ENCODE results near the gene FBXO3. TPM values are rescaled to one million over a fixed set of nuclear protein-coding genes. Genes with fewer than 3 reads are reported as not detected.

FBXO3 gene
- total RNA-seq, 1 donor from 2014 or later: 13.9 TPM

GRCh38 chr11:33766085-33766484 is 8.2 kb downstream of the FBXO3 start:
- intact Hi-C loops (cut with micrococcal nuclease): no loop called here
- no peaks in the 10 kb centered on the region for H3K27me3 Mint-ChIP-seq (ENCODE audit: low read depth)
- H3K4me1 Mint-ChIP-seq (ENCODE audit: low read depth): peaks cover 5% of the 10 kb centered on the region
- H3K36me3 Mint-ChIP-seq (ENCODE audit: low read depth): peaks cover 68% of the 10 kb centered on the region
- no peaks in the 10 kb centered on the region for H3K9me3 Mint-ChIP-seq
- DNase-seq (ENCODE audit: low spot score): no peak
- no peak overlapping the region for H3K4me3 Mint-ChIP-seq (ENCODE audit: low read depth)
- H3K27ac Mint-ChIP-seq: no peak overlapping the region

- Mint-ChIP-seq H3K36me3 (ENCODE audit: low read depth) (peaks cover 77% of the 10 kb centered on the region), H3K9me3 (no peaks in the 10 kb centered on the region), H3K27ac (no peak overlapping the region), H3K4me3 (ENCODE audit: low read depth) (no peak overlapping the region), H3K27me3 (ENCODE audit: low read depth) (no peaks in the 10 kb centered on the region), H3K4me1 (ENCODE audit: low read depth) (no peaks in the 10 kb centered on the region)
- DNase-seq (ENCODE audit: low spot score): no peak
- intact Hi-C loops (cut with micrococcal nuclease): no loop called here
Measured at GRCh38 chr11:33761471-33761870, 12.8 kb downstream of the FBXO3 start.

DNA sequence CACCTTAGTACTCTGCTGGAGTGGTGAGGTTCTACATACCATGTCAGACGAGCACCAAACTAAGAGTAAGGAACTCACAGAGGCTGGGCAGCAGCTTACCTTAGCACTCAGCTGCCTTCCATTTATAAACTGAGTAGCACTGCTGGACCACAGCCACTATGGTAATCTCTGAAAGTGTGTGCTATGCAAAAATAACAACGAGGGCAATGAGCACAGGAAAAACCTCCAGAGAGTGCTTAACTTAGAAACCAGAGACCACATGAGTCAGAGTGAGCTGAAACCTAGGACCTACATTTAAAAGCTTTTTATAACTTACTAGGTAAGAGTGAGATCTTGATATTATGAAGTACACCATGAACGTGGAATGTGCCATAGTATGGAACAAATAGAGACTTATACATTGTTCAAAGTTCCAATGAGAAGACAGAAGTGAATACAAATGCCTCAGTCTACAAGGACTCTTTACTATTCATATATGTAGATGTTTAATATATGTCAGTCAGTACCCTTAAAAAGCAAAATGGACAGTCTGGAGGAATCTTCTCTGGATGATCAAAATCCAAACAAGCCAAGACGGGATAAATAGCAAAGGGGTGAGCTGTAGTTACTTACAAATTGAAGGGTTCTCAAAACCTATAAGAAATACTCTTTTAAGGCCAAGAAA is 20.9 kb downstream of the FBXO3 start:
- Mint-ChIP-seq H3K36me3 (ENCODE audit: low read depth) (peaks cover 43% of the 10 kb centered on the region), H3K4me3 (ENCODE audit: low read depth) (no peak overlapping the region), H3K27ac (no peak overlapping the region), H3K4me1 (ENCODE audit: low read depth) (peaks cover 7% of the 10 kb centered on the region), H3K27me3 (ENCODE audit: low read depth) (no peaks in the 10 kb centered on the region), H3K9me3 (no peaks in the 10 kb centered on the region)
- no peak for DNase-seq (ENCODE audit: low spot score)
- intact Hi-C loops (cut with micrococcal nuclease): no loop called here

GRCh38 chr11:33751878-33752277 is 22.4 kb downstream of the FBXO3 start:
- H3K4me3 Mint-ChIP-seq (ENCODE audit: low read depth): no peak overlapping the region
- H3K27ac Mint-ChIP-seq: no peak overlapping the region
- no peaks in the 10 kb centered on the region for H3K9me3 Mint-ChIP-seq

GRCh38 chr11:33747979-33748378 is 26.3 kb downstream of the FBXO3 start:
- intact Hi-C loops (cut with micrococcal nuclease): no loop called here
- no peaks in the 10 kb centered on the region for H3K27me3 Mint-ChIP-seq (ENCODE audit: low read depth)
- no peak for DNase-seq (ENCODE audit: low spot score)
- no peak overlapping the region for H3K4me3 Mint-ChIP-seq (ENCODE audit: low read depth)
- no peak overlapping the region for H3K27ac Mint-ChIP-seq
- no peaks in the 10 kb centered on the region for H3K4me1 Mint-ChIP-seq (ENCODE audit: low read depth)
- no peaks in the 10 kb centered on the region for H3K9me3 Mint-ChIP-seq
- H3K36me3 Mint-ChIP-seq (ENCODE audit: low read depth): peaks cover 29% of the 10 kb centered on the region

More at GRCh38 chr11:33751878-33752277, 22.4 kb downstream of the FBXO3 start:
- Mint-ChIP-seq H3K4me1 (ENCODE audit: low read depth) (peaks cover 7% of the 10 kb centered on the region), H3K36me3 (ENCODE audit: low read depth) (peaks cover 41% of the 10 kb centered on the region), H3K27me3 (ENCODE audit: low read depth) (no peaks in the 10 kb centered on the region)
- intact Hi-C loops (cut with micrococcal nuclease): no loop called here
- no peak for DNase-seq (ENCODE audit: low spot score)

DNA sequence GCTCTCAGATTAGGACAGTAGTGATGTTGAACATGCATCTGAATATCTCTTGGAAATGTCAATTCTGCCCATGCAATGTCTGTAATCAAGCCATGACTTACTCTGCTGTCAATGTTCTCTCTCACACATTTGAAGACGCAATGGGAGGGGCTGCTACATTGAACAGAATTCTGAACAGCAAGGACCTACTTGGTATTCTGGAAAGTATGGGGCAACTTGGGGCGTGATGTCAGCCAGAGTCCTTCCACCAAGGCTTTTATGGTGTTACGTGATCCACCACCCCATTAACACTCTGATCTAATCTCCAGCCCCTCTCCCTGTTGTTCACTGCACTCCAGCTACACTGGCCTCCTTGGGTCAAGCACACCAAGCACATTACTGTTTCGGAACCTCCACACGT is 31.0 kb downstream of the FBXO3 start:
- Mint-ChIP-seq H3K27me3 (ENCODE audit: low read depth) (peaks cover 5% of the 10 kb centered on the region), H3K36me3 (ENCODE audit: low read depth) (peaks cover 20% of the 10 kb centered on the region), H3K4me1 (ENCODE audit: low read depth) (peaks cover 3% of the 10 kb centered on the region), H3K4me3 (ENCODE audit: low read depth) (no peak overlapping the region), H3K9me3 (no peaks in the 10 kb centered on the region), H3K27ac (no peak overlapping the region)
- intact Hi-C loops (cut with micrococcal nuclease): no loop called here
- no peak for DNase-seq (ENCODE audit: low spot score)

DNA sequence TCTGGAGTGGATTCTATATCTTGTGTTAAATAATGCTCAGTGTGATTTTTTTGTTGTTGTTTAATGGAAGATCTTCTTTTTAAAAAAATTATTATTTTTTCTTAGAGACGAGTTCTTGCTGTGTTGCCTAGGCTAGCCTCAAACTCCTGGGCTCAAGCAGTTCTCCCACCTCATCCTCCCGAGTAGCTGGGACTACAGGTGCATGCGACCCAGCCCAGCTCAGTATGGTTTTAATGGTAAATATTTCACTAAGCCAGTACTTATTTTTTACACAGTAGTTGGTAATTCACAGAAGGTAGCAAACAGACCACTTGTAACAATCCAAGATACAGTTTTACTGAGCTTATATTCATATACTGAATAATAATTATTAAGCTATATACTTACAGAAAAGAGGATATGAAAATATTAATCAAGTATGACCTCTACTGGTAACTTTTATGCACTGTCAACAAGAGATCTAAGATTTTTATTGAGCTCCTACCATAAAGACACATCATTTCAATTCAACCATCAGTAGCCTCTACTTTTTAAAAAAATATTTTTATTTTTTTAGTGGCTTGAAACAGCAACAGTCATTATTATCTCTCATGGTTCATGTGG is 32.0 kb downstream of the FBXO3 start:
- Mint-ChIP-seq H3K4me3 (ENCODE audit: low read depth) (no peak overlapping the region), H3K9me3 (no peaks in the 10 kb centered on the region), H3K36me3 (ENCODE audit: low read depth) (peaks cover 20% of the 10 kb centered on the region), H3K27ac (no peak overlapping the region), H3K27me3 (ENCODE audit: low read depth) (peaks cover 12% of the 10 kb centered on the region), H3K4me1 (ENCODE audit: low read depth) (peaks cover 3% of the 10 kb centered on the region)
- no peak for DNase-seq (ENCODE audit: low spot score)
- intact Hi-C loops (cut with micrococcal nuclease): loop anchor here (1.0 kb wide), 2 partner anchors 26 to 380 kb away; no protein-coding TSS in a partner anchor

DNA sequence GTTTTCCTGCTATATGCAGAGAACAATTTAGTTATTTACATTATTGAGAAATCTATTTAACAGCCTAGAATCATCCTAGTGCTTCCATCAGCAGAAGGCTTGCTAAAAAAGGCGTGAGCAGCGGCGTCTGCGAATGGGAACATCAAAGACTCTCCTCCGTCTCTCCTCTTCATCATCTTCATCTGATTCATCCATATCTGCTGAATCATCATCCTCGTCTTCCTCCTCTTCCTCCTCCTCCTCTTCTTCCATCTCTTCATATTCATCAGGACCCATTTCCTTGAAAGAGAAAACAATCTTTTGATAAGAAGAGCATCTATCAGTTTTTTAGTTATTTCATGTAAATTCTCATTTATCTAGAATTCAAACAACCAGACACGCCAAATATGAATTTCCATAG is 32.5 kb downstream of the FBXO3 start:
- Mint-ChIP-seq H3K27me3 (ENCODE audit: low read depth) (peaks cover 12% of the 10 kb centered on the region), H3K4me1 (ENCODE audit: low read depth) (peaks cover 6% of the 10 kb centered on the region), H3K27ac (no peak overlapping the region), H3K4me3 (ENCODE audit: low read depth) (no peak overlapping the region), H3K9me3 (no peaks in the 10 kb centered on the region), H3K36me3 (ENCODE audit: low read depth) (peaks cover 16% of the 10 kb centered on the region)
- intact Hi-C loops (cut with micrococcal nuclease): loop anchor here (1.0 kb wide), 2 partner anchors 26 to 380 kb away; no protein-coding TSS in a partner anchor
- no peak for DNase-seq (ENCODE audit: low spot score)

- H3K9me3 Mint-ChIP-seq: no peaks in the 10 kb centered on the region
- no peak overlapping the region for H3K4me3 Mint-ChIP-seq (ENCODE audit: low read depth)
- peaks cover 12% of the 10 kb centered on the region for H3K27me3 Mint-ChIP-seq (ENCODE audit: low read depth)
- intact Hi-C loops (cut with micrococcal nuclease): loop anchor here (5.0 to 10.0 kb wide), 3 partner anchors 35 to 917 kb away; partner anchors contain the start of genes C11orf91 and CAPRIN1
- H3K27ac Mint-ChIP-seq: no peak overlapping the region
- H3K4me1 Mint-ChIP-seq (ENCODE audit: low read depth): peaks cover 32% of the 10 kb centered on the region
- no peak for DNase-seq (ENCODE audit: low spot score)
- H3K36me3 Mint-ChIP-seq (ENCODE audit: low read depth): peaks cover 27% of the 10 kb centered on the region
Measured at GRCh38 chr11:33737362-33737821, 36.9 kb downstream of the FBXO3 start.

DNA sequence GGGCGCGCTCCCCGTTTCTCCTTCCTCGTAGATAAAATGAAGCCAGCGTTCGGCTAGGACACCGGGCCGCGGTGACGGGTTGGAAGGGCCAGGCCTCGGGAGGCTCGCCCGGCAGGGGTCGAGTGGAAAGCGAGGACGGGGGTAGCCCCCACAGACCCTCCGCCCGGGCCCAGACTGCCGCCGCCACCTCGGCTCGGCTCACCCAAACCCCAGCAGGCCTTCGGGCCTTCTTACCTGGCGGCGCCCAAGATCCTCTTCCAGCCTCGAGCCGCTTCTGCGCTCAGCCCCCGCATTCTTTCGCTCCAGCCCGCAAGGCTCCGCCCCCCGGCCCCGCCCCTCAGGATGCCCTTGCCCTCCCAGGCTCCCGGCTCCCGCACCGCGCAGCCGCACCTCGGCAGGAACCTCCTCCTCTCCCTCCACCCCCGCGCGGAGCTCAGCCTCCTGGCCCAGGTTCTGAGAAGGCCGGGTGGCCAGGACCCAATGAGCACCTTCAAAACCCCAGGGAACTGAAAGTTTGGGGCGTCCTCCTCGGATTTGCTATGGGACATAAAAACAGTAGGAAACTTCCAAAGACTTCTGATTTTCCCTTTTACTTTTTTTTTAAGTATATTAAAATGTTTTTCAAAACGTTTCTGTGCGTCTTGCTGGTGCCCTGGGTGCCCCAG is 38.0 kb downstream of the FBXO3 start, which contains the start of gene CD59:
Gene CD59 (minus strand): TSS at position 276 of the 665 bp plus-strand sequence. CDS start 13,978 bp downstream, outside the sequence.
- peaks cover 35% of the 10 kb centered on the region for H3K4me1 Mint-ChIP-seq (ENCODE audit: low read depth)
- peak within 1 kb of the TSS; percentile 87 for H3K4me3 Mint-ChIP-seq (ENCODE audit: low read depth)
- peak; percentile 79 for DNase-seq (ENCODE audit: low spot score)
- H3K36me3 Mint-ChIP-seq (ENCODE audit: low read depth): peaks cover 33% of the 10 kb centered on the region
- H3K27ac Mint-ChIP-seq: peak within 1 kb of the TSS; percentile 86
- no peaks in the 10 kb centered on the region for H3K9me3 Mint-ChIP-seq
- intact Hi-C loops (cut with micrococcal nuclease): loop anchor here (5.0 to 10.0 kb wide), 3 partner anchors 34 to 919 kb away; partner anchors contain the start of genes C11orf91 and CAPRIN1
- peaks cover 12% of the 10 kb centered on the region for H3K27me3 Mint-ChIP-seq (ENCODE audit: low read depth)

DNA sequence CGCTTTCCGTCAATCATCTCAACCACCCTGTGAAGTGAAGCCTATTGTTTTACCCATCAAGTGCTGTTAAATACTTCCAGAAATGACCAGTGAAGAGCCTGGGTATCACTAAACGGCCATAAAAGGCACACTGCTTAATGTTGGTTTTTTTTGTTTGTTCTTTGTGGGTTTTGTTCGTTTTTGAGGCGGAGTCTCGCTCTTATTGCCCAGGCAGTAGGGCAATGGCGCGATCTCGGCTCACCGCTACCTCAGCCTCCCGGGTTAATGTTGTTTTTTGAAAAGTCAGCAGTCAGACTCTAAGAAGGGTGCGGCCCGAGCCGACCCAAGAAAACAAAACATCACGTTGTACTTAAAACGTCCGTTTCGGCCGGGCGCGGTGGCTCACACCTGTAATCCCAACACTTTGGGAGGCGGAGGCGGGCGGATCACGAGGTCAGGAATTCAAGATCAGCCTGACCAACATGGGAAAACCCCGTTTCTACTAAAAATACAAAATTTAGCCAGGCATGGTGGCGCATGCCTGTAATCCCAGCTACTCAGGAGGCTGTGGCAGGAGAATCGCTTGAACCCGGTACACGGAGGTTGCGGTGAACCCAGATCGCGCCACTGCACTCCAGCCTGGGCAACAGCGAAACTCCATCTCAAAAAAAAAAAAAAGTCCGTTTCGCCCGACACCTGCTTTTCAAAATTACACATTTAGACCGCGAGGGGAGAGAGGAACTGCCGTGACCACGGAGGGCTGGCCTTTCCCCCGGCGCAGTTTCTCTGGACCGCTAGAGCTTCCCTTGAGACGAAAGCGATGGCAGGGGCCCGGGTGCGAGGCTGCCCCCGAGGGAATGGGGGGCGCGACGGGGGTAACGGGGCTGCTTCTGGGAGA is 38.8 kb downstream of the FBXO3 start:
- peaks cover 39% of the 10 kb centered on the region for H3K4me1 Mint-ChIP-seq (ENCODE audit: low read depth)
- H3K4me3 Mint-ChIP-seq (ENCODE audit: low read depth): peak overlapping the region; percentile 87
- H3K36me3 Mint-ChIP-seq (ENCODE audit: low read depth): peaks cover 38% of the 10 kb centered on the region
- H3K27ac Mint-ChIP-seq: peak overlapping the region; percentile 86
- DNase-seq (ENCODE audit: low spot score): peak; percentile 40
- intact Hi-C loops (cut with micrococcal nuclease): loop anchor here (1.0 to 10.0 kb wide), 4 partner anchors 13 to 919 kb away; partner anchors contain the start of genes C11orf91 and CAPRIN1
- peaks cover 12% of the 10 kb centered on the region for H3K27me3 Mint-ChIP-seq (ENCODE audit: low read depth)
- no peaks in the 10 kb centered on the region for H3K9me3 Mint-ChIP-seq
